Measurements from ENCODE around the gene C12orf76.

DNA sequence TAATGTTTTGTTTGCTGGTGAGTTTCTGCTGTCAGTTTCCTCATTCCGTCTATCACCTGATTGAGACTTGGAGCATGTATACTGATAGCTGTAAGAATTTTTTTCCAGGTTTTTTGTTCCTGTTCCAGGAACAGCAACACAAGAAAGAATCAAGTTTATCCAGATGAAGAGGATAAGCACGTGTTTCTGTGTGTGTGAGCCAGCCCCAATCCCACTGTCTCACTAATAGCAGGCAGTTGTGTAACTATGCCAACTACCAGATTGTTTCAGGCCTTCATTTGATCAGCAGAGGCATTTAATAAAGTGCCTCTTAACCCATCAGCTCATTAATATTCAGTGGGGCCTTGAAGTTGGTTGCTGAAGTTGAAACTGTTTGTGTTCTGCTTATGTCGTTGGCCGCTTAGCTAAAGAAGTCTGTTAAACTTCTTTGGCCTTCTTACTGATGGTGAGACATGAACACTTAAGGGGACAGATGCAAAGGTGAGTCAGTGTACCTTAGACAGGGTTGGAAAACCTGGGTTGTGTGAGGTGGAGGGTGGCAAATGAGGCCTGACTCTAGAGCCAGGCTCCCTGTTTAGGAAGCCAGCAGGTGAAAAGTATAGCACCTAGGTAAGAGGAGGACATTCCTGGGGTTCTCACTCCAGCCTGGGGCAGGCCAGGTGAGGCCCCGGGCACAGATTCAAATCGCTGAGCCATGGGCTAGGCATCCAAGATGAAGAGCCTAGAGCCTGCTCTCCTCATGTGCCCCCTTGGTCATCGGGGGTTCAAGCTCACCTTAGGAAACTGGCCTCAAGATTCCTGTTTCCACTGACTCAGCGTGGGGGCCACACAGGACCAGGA, 45.4 kb downstream of the C12orf76 start:
- TF ChIP-seq POLR2A (IDR thresholded peaks at IDR 0.05) (no peak), CTCF (IDR thresholded peaks at IDR 0.05) (no peak), EP300 (IDR thresholded peaks at IDR 0.05) (no peak)

All from tibial nerve (tissue), 4 donors.